ENCODE data around the gene TWNK. TPM values are rescaled to one million over a fixed set of nuclear protein-coding genes. Genes with fewer than 3 reads are reported as not detected.
A peak's percentile ranks its signal among the peaks of the same experiment; 100 is the strongest.

The TWNK gene
- total RNA-seq, 1 donor: 3.3 TPM

- H2AFZ ChIP-seq (ENCODE audit: low read length): peak overlapping the region; percentile 73
- TF ChIP-seq CTCF (IDR thresholded peaks at IDR 0.05; ENCODE audit: extremely low read depth, low read depth, low read length): no peak
- peak overlapping the region; percentile 80 for H3K4me2 ChIP-seq (ENCODE audit: insufficient read depth, low read length)
- H3K36me3 ChIP-seq (ENCODE audit: insufficient read depth, low read length): peaks cover 27% of the 10 kb centered on the region
- H3K27ac ChIP-seq (ENCODE audit: low read depth, low read length): peak overlapping the region; percentile 93
- H3K4me3 ChIP-seq (ENCODE audit: insufficient read depth, low read length): peak overlapping the region; percentile 88
- H3K4me1 ChIP-seq (ENCODE audit: insufficient read depth, low read length): peaks cover 38% of the 10 kb centered on the region
- H3K27me3 ChIP-seq (ENCODE audit: insufficient read depth, low read length): no peaks in the 10 kb centered on the region
- H3K79me2 ChIP-seq (ENCODE audit: insufficient read depth, low read length): peaks cover 55% of the 10 kb centered on the region
- H4K20me1 ChIP-seq (ENCODE audit: insufficient read depth, low read length): peaks cover 35% of the 10 kb centered on the region
- H3K9me3 ChIP-seq (ENCODE audit: low read depth, low read length): no peaks in the 10 kb centered on the region
- DNase-seq (ENCODE audit: insufficient read length, low spot score, missing footprints): peak; percentile 96
Measured at GRCh38 chr10:101000127-101000914, 13.0 kb downstream of the TWNK start.

- Histone ChIP-seq H4K20me1 (ENCODE audit: insufficient read depth, low read length) (peaks cover 37% of the 10 kb centered on the region), H3K27ac (ENCODE audit: low read depth, low read length) (peak overlapping the region; percentile 93), H3K4me2 (ENCODE audit: insufficient read depth, low read length) (peak overlapping the region; percentile 80), H3K27me3 (ENCODE audit: insufficient read depth, low read length) (no peaks in the 10 kb centered on the region), H2AFZ (ENCODE audit: low read length) (no peak overlapping the region), H3K4me3 (ENCODE audit: insufficient read depth, low read length) (peak overlapping the region; percentile 88), H3K4me1 (ENCODE audit: insufficient read depth, low read length) (peaks cover 38% of the 10 kb centered on the region), H3K79me2 (ENCODE audit: insufficient read depth, low read length) (peaks cover 59% of the 10 kb centered on the region), H3K9me3 (ENCODE audit: low read depth, low read length) (no peaks in the 10 kb centered on the region), H3K36me3 (ENCODE audit: insufficient read depth, low read length) (peaks cover 33% of the 10 kb centered on the region)
- TF ChIP-seq CTCF (IDR thresholded peaks at IDR 0.05; ENCODE audit: extremely low read depth, low read depth, low read length): no peak
- peak; percentile 100 for DNase-seq (ENCODE audit: insufficient read length, low spot score, missing footprints)
Measured at GRCh38 chr10:101000915-101001658, 13.7 kb downstream of the TWNK start.

GRCh38 chr10:101001659-101002035 lies 14.3 kb downstream of the TWNK start:
- H4K20me1 ChIP-seq (ENCODE audit: insufficient read depth, low read length): peaks cover 39% of the 10 kb centered on the region
- no peaks in the 10 kb centered on the region for H3K9me3 ChIP-seq (ENCODE audit: low read depth, low read length)
- H3K4me1 ChIP-seq (ENCODE audit: insufficient read depth, low read length): peaks cover 34% of the 10 kb centered on the region
- no peak for DNase-seq (ENCODE audit: insufficient read length, low spot score, missing footprints)
- peaks cover 62% of the 10 kb centered on the region for H3K79me2 ChIP-seq (ENCODE audit: insufficient read depth, low read length)
- no peak overlapping the region for H2AFZ ChIP-seq (ENCODE audit: low read length)
- H3K4me2 ChIP-seq (ENCODE audit: insufficient read depth, low read length): peak overlapping the region; percentile 80
- H3K4me3 ChIP-seq (ENCODE audit: insufficient read depth, low read length): peak overlapping the region; percentile 88
- H3K27ac ChIP-seq (ENCODE audit: low read depth, low read length): peak overlapping the region; percentile 93
- no peak for TF ChIP-seq CTCF (IDR thresholded peaks at IDR 0.05; ENCODE audit: extremely low read depth, low read depth, low read length)
- no peaks in the 10 kb centered on the region for H3K27me3 ChIP-seq (ENCODE audit: insufficient read depth, low read length)
- H3K36me3 ChIP-seq (ENCODE audit: insufficient read depth, low read length): peaks cover 38% of the 10 kb centered on the region

- Histone ChIP-seq H2AFZ (ENCODE audit: low read length) (no peak overlapping the region), H3K4me2 (ENCODE audit: insufficient read depth, low read length) (peak overlapping the region; percentile 80), H3K4me3 (ENCODE audit: insufficient read depth, low read length) (no peak overlapping the region), H3K27me3 (ENCODE audit: insufficient read depth, low read length) (no peaks in the 10 kb centered on the region), H3K36me3 (ENCODE audit: insufficient read depth, low read length) (peaks cover 43% of the 10 kb centered on the region), H3K27ac (ENCODE audit: low read depth, low read length) (peak overlapping the region; percentile 93), H3K9me3 (ENCODE audit: low read depth, low read length) (no peaks in the 10 kb centered on the region), H4K20me1 (ENCODE audit: insufficient read depth, low read length) (peaks cover 45% of the 10 kb centered on the region), H3K79me2 (ENCODE audit: insufficient read depth, low read length) (peaks cover 62% of the 10 kb centered on the region), H3K4me1 (ENCODE audit: insufficient read depth, low read length) (peaks cover 36% of the 10 kb centered on the region)
- DNase-seq (ENCODE audit: insufficient read length, low spot score, missing footprints): peak; percentile 83
- TF ChIP-seq CTCF (IDR thresholded peaks at IDR 0.05; ENCODE audit: extremely low read depth, low read depth, low read length): no peak
Measured at GRCh38 chr10:101002456-101002855, 15.1 kb downstream of the TWNK start.

Data from osteoblast (primary cell).